Left cardiac atrium (tissue), 4 donors: ENCODE results near the gene AP4S1. TPM values are rescaled to one million over a fixed set of nuclear protein-coding genes. Genes with fewer than 3 reads are reported as not detected.
"Not testable (repeated sequence)": the region's sequence is repeated elsewhere in the genome, so short reads cannot be mapped to it uniquely, and the experiment has no call there.

Experiments used
- ATAC-seq, 2 donors: fragments of 200-7000 bp; cut with Tn5 transposase; one replicate each; pipeline ENCODE4 v1.9.1; 2020; ENCODE audit warnings: mild to moderate bottlenecking in 2 of 2, moderate library complexity in 2 of 2
- DNase-seq: peaks from one replicate; pipeline ENCODE4 v3.0.0-alpha.2; 2020
- intact Hi-C, 2 donors: fragments of 100-400 bp; cut with DNase I; formaldehyde crosslinking; loops; one replicate each; pipeline versions ENCODE4 v1.14.1 to v1.15.1; 2022 to 2023
- total RNA-seq, 2 donors: library from RNA; stranded (reverse); fragmentation: NEBNext Ultra II Directional; extraction: Animal tissue kit (Norgen Biotek cat#: 25700); gene quantifications; one replicate each; pipeline ENCODE4 v1.2.1, GENCODE V29; 2021
- donor health status: DM: no; HTN: yes; CAD: no.
- donor health status: DM: no; HTN: yes; CAD: no; lungs with severe emphysema.
- donor health status: DM: yes; HTN: yes; CAD: no.
- donor health status: Dilated cardiomyopathy.

Gene AP4S1
- total RNA-seq, 2 donors from 2014 or later, result 6.3 to 7.5 TPM

DNA sequence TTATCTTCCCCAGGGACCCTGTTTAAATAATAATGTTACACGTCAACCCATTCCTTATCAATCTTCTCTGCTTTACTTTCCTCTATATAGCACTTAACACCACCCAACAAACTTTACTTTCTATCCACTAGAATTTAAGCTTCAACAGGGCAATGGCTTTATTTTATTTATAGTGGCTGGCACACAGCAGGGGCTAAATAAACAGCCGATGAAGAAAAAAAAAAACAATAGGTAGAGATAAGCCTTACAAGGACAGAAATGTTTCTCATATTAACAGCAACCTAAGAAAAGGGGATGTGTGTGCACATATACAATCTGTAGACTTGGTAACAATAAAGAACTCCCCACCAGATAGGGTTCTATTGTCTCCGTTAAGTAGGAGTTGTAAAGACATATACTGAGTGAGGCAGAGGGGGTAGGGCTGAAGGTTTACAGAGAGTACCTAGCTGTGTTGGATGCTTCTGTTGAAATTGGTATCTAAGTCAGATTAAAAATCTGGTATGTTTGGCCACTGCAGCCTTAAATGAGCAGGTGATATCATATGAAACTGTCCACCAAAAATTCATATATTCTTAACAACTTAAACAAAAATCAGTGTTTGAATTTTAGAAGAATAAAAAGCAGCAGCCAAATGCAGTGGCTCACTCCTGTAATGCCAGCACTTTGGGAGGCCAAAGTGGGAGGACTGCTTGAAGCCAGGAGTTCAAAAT lies 24.7 kb upstream of the AP4S1 start:
- no peak for ATAC-seq
- intact Hi-C loops, result no loop called here
- DNase-seq, result no peak

DNA sequence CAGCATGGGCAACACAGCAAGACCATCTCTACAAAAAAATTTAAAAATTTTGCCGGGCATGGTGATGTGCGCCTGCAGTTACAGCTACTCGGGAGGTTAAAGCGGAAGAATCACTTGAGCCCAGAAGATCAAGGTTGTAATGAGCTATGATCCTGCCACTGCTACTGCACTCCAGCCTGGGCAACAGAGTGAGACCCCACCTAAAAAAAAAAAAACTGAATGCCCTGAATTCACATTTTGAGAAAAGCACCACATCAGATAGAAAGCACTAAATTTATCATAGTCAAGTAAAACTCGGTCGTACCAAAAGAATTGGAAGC lies 24.1 kb upstream of the AP4S1 start:
- ATAC-seq (no peak), DNase-seq (no peak)
- intact Hi-C loops, result no loop called here

DNA sequence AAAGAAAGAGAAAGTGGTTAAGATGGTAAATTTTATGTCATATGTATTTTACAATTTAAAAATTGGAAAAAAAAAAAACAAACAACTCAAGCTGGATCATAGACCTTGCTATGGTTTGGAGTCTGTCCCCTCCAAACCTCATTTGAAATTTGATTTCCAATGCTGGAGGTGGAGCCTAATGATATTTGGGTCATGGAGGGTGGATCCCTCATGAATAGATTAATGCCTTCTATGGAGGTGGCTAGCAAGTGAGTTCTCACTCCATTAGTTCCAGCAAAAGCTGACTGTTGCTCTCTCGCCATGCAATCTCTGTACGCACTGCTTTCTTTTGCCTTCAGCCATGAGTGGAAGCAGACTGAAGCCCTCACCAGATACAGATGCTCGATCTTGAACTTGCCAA lies 22.2 kb upstream of the AP4S1 start:
- intact Hi-C loops, result no loop called here
- ATAC-seq (no peak), DNase-seq (no peak)

DNA sequence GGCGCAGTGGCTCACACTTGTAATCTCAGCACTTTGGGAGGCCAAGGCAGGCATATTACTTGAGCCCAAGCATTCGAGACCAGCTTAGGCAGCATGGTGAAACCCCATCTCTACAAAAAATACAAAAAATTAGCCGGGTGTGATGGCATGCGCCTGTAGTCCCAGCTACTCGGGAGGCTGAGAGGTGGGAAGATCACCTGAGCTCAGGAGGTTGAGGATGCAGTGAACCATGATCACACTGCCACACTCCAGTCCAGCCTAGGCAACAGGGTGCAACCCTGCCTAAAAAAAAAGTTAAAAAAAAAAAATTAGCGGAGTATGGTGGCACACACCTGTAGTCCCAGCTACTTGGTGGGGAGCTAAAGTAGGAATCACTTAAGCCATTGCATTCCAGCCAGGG lies 21.4 kb upstream of the AP4S1 start:
- intact Hi-C loops, ATAC-seq, DNase-seq: not testable (repeated sequence)

DNA sequence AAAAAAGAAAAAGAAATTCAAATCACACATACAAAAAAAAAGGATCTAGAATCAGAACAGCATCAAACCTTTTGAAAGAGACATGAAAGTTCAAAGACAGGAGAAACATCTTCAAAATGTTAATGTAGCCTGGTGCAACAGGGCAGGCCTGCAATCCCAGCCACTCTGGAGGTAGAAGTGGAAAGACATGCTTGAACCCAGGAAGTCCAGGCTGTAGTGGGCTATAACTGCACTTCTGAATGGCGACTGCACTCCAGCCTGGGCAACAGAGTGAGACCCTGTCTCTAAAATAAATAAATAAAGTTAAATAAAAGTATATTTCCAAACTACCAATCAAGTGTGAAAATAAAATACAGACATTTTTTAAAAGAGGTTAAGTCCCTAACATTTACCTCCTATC lies 18.7 kb upstream of the AP4S1 start:
- intact Hi-C loops, result no loop called here
- ATAC-seq (no peak), DNase-seq (no peak)

DNA sequence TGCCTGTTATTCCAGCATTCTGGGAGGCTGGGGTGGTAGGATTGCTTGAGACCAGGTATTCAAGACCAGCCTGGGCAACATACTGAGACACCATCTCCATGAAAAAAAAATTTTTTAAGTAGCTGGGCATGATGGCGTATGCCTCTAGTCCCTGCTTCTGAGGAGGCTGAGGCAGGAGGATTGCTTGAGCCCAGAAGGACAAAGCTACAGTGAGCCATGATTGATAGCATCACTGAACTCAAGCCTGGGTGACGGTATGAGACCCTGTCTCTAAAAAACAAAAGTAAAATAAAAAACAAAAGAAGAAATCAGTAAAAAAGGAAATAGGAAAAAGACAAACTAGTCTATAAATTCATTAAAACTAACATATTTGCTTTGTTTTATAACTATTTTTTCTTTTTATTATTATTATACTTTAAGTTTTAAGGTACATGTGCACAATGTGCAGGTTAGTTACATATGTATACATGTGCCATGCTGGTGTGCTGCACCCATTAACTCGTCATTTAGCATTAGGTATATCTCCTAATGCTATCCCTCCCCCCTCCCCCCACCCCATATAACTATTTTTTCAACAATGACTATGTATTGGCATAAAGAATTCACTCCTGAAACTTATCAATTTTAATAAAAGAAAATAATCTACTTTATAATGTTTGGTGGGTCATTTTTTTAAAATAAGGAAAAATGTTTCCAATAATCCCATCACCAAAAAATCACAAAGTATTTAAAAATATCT lies 15.4 kb upstream of the AP4S1 start:
- DNase-seq, result no peak
- intact Hi-C loops, result no loop called here
- no peak for ATAC-seq

DNA sequence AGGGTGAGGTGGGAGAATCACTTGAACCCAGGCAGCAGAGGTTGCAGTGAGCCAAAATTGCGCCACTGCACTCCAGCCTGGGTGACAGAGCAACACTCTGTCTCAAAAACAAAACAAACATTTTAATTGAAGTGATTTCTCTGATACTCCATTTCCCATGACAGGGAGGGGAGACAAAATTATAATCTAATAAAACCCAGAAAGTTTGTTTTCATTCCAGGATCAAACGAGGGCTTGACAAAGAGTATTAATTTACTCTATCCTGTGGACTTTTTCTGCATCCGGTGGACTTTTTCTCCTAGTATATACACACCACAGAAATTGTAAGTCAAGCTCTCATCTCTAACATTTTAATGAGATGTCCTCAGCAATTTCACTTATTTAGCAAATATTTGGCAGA lies 14.5 kb upstream of the AP4S1 start:
- intact Hi-C loops, result no loop called here
- ATAC-seq (no peak), DNase-seq (no peak)

DNA sequence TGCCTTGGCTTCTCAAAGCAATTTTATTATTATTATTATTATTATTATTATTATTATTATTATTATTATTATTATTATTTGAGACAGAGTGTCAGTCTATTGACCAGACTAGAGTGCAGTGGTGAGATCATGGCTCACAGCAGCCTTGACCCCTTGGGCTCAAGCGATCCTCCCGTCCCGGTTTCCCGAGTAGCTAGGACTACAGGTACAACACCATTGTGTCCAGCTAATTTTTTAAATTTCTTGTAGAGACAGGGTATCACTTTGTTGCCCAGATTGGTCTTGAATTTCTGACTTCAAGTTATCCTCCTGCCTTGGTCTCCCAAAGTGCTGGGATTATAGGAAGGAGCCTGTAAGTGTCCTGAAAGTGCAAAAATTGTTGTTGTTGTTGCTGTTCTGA lies 11.6 kb upstream of the AP4S1 start:
- DNase-seq (no peak), ATAC-seq (no peak)
- intact Hi-C loops, result no loop called here

DNA sequence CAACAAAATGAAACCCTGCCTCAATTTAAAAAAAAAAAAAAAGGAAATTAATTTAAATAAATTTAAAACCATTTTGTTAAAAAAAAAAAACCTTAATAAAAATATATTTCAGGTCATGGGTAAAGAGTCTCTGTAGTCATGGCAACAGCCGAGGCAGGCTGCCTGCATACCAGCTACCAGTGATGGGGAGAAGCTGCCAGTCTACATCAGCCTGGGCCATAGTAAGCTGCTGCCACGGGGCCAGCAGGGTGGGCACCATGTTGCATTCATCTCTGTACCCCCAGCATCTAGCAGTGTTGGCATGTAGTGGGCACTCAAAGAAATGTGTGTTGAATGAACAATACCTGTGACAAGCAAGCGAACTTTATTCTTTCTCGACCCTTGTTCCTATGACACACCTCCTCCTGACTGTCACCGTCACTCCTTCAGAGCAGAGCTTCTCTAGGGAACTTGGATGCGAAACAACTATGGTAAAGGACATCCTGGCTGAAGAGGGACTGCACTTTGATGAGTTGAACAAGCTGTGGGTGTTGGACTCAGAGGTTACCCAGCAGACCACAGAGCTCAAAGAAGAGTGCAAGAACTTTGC lies 7.3 kb upstream of the AP4S1 start:
- intact Hi-C loops, result no loop called here
- ATAC-seq, result peak in 1 of 2 donors; percentile 26
- DNase-seq, result no peak

DNA sequence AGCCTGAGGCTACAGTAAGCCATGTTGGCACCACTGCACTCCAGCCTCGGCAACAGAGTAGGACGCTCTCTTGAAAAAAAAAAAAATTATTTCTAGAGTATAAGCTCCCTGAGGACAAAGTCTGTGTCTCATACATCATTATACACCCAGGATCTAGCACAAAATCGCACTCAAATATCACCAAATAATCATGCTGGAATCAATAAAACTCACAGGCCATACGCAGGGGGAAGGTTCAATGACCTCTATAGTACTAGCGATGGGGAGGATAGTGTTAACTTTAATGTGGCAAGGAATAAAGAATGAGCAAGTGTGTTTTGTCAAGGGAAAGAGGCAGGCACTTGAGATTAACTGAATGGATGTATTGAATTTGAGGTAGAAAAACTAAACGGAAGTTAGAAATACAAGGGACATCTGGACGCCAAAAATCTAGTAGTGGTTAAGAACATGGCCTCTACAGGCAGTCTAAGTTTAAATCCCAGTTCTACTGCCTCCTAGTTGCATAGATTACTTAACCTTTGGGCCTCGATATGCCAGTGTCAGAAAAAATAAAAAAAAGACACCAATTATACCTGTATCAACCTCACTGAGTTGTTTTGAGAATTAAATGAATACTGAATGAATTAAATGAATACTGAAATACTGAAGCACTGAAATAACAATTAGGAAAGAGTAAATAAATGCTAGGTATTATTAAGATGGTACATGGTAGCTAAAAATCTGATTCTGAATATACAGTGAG lies 4.4 kb upstream of the AP4S1 start:
- intact Hi-C loops, result no loop called here
- ATAC-seq, result no peak
- no peak for DNase-seq

DNA sequence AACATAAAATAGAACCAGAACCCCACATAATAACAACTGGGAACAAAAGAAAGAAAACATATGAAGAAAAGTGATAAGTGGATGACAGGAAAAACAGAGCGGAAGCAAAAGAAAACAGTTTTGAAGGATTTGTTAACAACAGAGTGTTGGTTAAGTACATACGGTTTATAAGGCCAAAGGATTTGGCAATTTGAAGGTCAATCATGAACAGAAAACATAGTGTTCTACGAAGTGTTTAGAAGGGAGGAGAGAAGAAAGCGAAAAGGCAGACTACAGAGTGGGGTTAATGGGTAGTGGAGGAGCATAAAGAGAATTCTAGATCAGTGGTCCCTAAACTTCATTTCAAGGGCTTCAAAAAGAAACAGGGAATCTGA lies 3.9 kb upstream of the AP4S1 start:
- ATAC-seq (no peak), DNase-seq (no peak)
- intact Hi-C loops, result no loop called here

DNA sequence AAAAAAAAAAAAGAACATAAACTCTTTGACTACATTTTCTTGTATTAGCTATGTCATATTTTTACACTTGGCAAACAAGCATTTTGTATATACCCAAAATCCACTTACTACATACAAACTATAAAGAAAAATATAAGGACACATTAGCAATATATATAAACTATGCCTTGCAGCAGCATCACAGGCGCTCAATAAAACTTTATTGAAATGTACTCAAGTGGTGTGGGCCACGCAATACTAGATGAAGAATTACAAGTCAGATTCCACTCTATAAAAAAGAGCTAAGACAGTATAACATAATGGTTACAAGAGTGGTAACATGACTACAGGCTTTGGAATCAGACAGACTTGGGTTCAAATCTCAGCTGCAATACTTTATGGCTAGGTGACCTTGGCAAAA lies 3.1 kb upstream of the AP4S1 start:
- DNase-seq (no peak), ATAC-seq (no peak)
- intact Hi-C loops, result no loop called here

DNA sequence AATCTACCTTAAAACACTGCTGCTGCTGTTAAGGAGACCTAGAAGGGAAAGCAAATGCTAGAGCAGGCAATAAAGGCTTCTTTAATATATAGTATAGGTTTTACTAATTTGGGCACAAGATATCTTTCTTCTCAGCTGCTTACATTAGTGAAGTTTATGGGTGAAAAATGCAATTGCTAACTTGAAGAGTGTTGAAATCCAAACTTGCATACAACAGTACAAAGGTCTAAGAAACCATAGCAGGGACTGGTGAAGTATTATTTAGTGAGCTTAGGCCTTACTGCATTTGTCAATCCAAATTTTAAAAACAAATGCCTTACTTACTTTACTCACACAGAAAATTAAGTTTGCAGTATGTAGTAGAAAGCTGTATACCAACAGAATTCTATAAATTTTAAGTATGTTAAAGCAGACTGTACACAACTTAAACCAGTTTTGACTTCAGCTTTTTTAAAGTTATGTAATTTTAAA lies 1.4 kb upstream of the AP4S1 start:
- intact Hi-C loops, result no loop called here
- DNase-seq (no peak), ATAC-seq (no peak)

DNA sequence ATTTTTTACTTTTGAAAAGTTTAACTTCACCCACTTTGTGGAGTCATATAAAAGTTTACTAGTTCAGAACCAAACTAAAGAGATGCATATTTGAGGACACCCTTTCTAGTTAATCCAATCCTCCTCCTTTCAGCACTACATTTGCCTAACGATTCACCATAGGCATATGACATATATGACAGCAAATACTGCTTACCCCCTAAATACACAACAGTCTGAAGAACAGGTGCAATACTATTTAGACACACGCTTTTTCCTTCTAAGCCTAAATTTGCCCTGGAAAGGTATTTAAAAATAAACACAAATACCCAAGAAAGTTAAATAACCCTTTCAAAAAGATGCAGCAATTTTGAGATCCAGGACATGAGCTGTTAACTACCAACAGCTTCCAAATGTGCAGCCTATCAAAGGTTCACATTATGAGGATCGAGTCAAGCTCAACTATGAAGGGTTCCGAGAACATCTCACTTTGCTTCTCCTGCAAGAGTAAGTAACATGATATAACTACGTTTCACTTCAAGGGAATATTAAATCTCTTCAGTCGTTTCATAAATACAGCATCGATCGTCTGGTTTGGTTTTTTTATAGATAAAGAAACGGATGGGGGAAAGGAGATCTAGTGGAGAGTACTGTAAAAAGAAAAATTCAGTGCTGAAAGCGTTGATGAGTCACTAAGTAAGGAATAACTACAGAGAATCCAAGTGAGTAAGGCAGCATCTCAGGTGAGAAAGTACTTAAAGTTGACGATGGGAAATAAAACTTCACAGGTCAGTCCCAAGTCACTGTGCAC lies 677 bp upstream of the AP4S1 start:
- DNase-seq, result no peak
- intact Hi-C loops, result loop anchor here in 1 of 2 donors (5.0 kb wide), 1 partner anchor 32 kb away; no protein-coding TSS in a partner anchor
- ATAC-seq, result peak in 1 of 2 donors; percentile 0

DNA sequence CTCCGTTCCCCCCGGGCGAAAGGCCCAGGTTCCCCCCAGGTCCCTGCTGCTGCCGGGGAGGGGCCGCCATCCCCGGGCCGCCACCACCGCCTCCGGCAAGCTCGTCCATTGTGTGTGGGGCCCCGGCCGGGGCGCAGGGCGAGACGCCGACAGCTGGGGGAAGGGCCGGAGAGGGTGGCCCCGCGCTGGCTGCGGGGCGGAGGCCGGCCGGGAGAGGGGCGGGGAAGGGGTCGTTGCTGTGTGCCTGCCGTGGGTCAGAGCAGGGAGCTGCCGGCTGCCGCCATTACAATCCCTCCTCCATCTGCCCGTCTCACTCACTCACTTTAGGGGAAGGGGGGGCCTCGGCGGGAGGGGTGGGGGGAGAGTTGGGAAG lies 614 bp downstream of the AP4S1 start, which contains the start of gene STRN3:
STRN3 (minus strand) TSS at position 303 of the 373 bp plus-strand sequence; CDS start at position 109, 194 bp downstream.
- intact Hi-C loops, result loop anchor here in 1 of 2 donors (5.0 kb wide), 1 partner anchor 34 kb away; no protein-coding TSS in a partner anchor
- no peak for DNase-seq
- no peak for ATAC-seq

DNA sequence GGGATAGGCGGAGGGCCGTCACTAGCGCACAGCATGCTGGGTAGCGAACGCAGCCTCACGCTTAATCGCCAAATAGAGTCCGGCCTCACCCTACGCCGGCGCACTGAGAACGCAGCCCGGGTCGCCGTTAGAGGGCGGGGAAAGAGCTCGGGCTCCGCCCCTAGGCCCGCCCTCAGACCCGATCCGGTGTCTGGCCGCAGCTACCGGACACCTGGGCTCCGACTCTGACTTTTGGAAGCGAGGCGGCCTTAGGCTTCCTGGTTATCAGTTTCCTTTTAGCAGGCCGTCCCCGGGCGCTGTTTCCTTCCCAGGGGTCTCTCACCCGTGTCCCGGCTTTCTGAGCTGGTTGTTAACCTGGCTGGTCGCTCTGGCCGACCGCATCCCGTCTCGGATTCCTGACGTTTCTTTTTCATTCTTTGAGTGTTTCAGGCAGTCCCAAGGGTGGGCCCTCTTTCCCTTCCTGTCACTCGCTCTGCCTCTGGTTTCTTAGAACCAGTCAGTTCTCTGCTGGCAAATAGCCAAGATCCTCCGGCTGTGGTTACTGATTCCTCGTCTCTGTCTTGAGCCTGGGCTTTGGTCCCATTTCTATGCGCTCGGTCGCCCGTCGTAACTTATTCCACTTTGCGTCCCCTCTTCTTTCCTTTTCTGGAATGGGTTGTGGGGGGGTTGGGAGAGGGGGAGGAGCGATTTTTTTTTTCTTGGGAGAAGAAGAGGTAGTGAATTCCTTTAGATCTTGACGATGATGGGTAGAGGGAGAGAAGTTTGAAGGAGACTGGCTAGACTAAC lies 1.2 kb downstream of the AP4S1 start:
- intact Hi-C loops, result loop anchor here in 1 of 2 donors (5.0 kb wide), 1 partner anchor 34 kb away; no protein-coding TSS in a partner anchor
- DNase-seq (peak; percentile 96), ATAC-seq (peak; percentile 98)

DNA sequence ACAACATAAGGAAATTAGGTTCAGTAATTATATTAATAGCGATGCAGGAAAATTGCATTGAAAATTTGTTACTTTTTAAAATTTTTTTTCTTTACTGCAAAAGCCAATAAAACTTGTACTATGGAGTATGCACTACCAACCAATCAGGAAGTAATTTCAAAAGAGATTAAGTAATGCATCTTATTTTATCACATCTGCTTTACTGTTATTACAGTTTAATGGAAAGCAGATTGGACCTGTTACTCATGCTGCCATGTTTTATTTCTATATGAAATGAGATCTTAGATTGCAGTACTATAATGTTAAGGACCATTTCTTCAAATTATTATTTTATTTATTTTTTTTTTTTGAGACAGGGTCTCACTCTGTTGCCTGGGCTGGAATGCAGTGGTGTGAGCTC lies 2.4 kb downstream of the AP4S1 start:
- no peak for DNase-seq
- no peak for ATAC-seq
- intact Hi-C loops, result loop anchor here in 1 of 2 donors (5.0 kb wide), 1 partner anchor 36 kb away; no protein-coding TSS in a partner anchor
